Suprapubic skin (tissue), 4 donors: ENCODE results near the gene KRTAP5-5. TPM values are rescaled to one million over a fixed set of nuclear protein-coding genes. Genes with fewer than 3 reads are reported as not detected.
"Not testable (repeated sequence)": the region's sequence is repeated elsewhere in the genome, so short reads cannot be mapped to it uniquely, and the experiment has no call there.

Experiments used
- DNase-seq, 2 donors: peaks; one replicate each; pipeline ENCODE4 v3.0.0-alpha.2; 2019; ENCODE audit warnings: low spot score in 2 of 2
- H3K27ac ChIP-seq: fragments of 200-600 bp; sonication (generic); one replicate; pipeline ENCODE4 v1.5.1; 2019
- H3K27me3 ChIP-seq: fragments of 200-600 bp; sonication (generic); one replicate; pipeline ENCODE4 v1.5.1; 2019
- H3K36me3 ChIP-seq: fragments of 200-600 bp; sonication (generic); one replicate; pipeline ENCODE4 v1.5.1; 2019
- H3K4me1 ChIP-seq: fragments of 200-600 bp; sonication (generic); one replicate; pipeline ENCODE4 v1.5.1; 2019
- H3K4me3 ChIP-seq: fragments of 200-600 bp; sonication (generic); one replicate; pipeline ENCODE4 v1.5.1; 2019; ENCODE audit warnings: mild to moderate bottlenecking
- H3K9me3 ChIP-seq: fragments of 200-600 bp; sonication (generic); one replicate; pipeline ENCODE4 v1.5.1; 2019
- EP300 ChIP-seq: sonication (generic); formaldehyde crosslinking; IDR thresholded peaks from one replicate; pipeline ENCODE4 v1.6.1; 2017; ENCODE audit warnings: antibody characterized with exemption
- POLR2A ChIP-seq, 2 donors: fragments of 450-650 bp; IDR thresholded peaks; one replicate each; pipeline ENCODE4 v1.6.1; 2017; ENCODE audit warnings: antibody characterized with exemption in 2 of 2, mild to moderate bottlenecking in 2 of 2, moderate library complexity in 2 of 2
- POLR2AphosphoS5 ChIP-seq, 3 donors: sonication (generic); formaldehyde crosslinking; IDR thresholded peaks; one replicate each; pipeline ENCODE4 v1.6.1; 2017; ENCODE audit warnings: antibody characterized with exemption in 3 of 3
- WGBS: methylation state at CpG from one replicate; pipeline ENCODE4 v1.1.5; 2018; 5-methylcytosine and 5-hydroxymethylcytosine counted together
- total RNA-seq, 4 donors: library from RNA; depleted of rRNA; stranded (reverse); fragments of >200 nt; gene quantifications; one replicate each; pipeline ENCODE4 v1.1.0, GENCODE V29; 2016
- TF ChIP-seq, protein P1 (sequence below), 2 donors: fragments of 200-600 bp in 1 of 2; fragments of 450-650 bp in 1 of 2; sonication (generic) in 1 of 2; IDR thresholded peaks; one replicate each; pipeline ENCODE4 v1.5.1; 2016 to 2019; ENCODE audit warnings: antibody characterized with exemption in 2 of 2, mild to moderate bottlenecking in 1 of 2, moderate library complexity in 1 of 2

Gene KRTAP5-5
- total RNA-seq, 4 donors from 2014 or later: 0.79 to 2.7 (median 1.2) TPM; not detected in 1

- 47% methylated on average over 10 of the region's 21 CpGs for WGBS
- DNase-seq: no peak
- no peaks in the 10 kb centered on the region for H3K9me3 ChIP-seq
- H3K36me3 ChIP-seq: no peaks in the 10 kb centered on the region
- TF ChIP-seq EP300 (no peak), POLR2AphosphoS5 (IDR thresholded peaks at IDR 0.05) (no peak), POLR2A (IDR thresholded peaks at IDR 0.05) (no peak)
- TF ChIP-seq, protein P1, sequence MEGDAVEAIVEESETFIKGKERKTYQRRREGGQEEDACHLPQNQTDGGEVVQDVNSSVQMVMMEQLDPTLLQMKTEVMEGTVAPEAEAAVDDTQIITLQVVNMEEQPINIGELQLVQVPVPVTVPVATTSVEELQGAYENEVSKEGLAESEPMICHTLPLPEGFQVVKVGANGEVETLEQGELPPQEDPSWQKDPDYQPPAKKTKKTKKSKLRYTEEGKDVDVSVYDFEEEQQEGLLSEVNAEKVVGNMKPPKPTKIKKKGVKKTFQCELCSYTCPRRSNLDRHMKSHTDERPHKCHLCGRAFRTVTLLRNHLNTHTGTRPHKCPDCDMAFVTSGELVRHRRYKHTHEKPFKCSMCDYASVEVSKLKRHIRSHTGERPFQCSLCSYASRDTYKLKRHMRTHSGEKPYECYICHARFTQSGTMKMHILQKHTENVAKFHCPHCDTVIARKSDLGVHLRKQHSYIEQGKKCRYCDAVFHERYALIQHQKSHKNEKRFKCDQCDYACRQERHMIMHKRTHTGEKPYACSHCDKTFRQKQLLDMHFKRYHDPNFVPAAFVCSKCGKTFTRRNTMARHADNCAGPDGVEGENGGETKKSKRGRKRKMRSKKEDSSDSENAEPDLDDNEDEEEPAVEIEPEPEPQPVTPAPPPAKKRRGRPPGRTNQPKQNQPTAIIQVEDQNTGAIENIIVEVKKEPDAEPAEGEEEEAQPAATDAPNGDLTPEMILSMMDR (IDR thresholded peaks at IDR 0.05): no peak
- no peak overlapping the region for H3K4me3 ChIP-seq
- no peak overlapping the region for H3K27ac ChIP-seq
- peaks cover 50% of the 10 kb centered on the region for H3K27me3 ChIP-seq
- no peaks in the 10 kb centered on the region for H3K4me1 ChIP-seq
Measured at GRCh38 chr11:1669546-1670218, 40.1 kb downstream of the KRTAP5-5 start.

- 95% methylated on average over 1 of the region's 1 CpG for WGBS
- H3K27me3 ChIP-seq: peaks cover 53% of the 10 kb centered on the region
Measured at GRCh38 chr11:1670457-1670856, 40.9 kb downstream of the KRTAP5-5 start.

GRCh38 chr11:1670905-1671371 is 41.4 kb downstream of the KRTAP5-5 start:
- WGBS: 86% methylated on average over 11 of the region's 11 CpGs

More at GRCh38 chr11:1670457-1670856, 40.9 kb downstream of the KRTAP5-5 start:
- not testable (repeated sequence) for H3K4me1 ChIP-seq, DNase-seq, H3K36me3 ChIP-seq, H3K9me3 ChIP-seq, H3K27ac ChIP-seq, H3K4me3 ChIP-seq

DNA sequence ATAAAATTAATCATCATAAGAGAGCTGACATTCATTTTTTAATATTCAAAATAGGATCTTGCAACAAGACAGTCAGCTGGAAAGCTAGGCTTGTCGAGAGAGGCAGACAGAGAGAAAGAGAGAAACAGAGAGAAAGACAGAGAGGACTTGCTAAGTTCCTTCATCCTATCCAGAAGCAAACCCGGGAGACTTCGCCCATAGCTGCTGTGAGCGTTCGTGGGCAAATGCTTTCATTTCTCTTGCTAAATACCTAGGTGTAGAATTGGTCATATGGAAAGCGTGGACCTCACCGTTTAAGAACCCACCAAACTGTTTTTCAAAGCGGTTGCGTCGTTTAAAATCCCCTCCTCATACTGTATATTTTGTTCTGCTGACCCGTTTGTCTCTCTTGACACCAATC is 42.1 kb downstream of the KRTAP5-5 start:
- Histone ChIP-seq H3K4me1 (no peaks in the 10 kb centered on the region), H3K27me3 (peaks cover 58% of the 10 kb centered on the region), H3K27ac (no peak overlapping the region), H3K4me3 (no peak overlapping the region), H3K9me3 (no peaks in the 10 kb centered on the region), H3K36me3 (no peaks in the 10 kb centered on the region)
- TF ChIP-seq POLR2A (IDR thresholded peaks at IDR 0.05) (no peak), EP300 (no peak), POLR2AphosphoS5 (IDR thresholded peaks at IDR 0.05) (no peak)
- TF ChIP-seq, protein P1 (IDR thresholded peaks at IDR 0.05): no peak
- no peak for DNase-seq
- WGBS: 66% methylated on average over 11 of the region's 11 CpGs

More at GRCh38 chr11:1670905-1671371, 41.4 kb downstream of the KRTAP5-5 start:
- no peak overlapping the region for H3K4me3 ChIP-seq
- H3K36me3 ChIP-seq: no peaks in the 10 kb centered on the region
- no peaks in the 10 kb centered on the region for H3K4me1 ChIP-seq
- TF ChIP-seq POLR2A (IDR thresholded peaks at IDR 0.05) (no peak), EP300 (no peak), POLR2AphosphoS5 (IDR thresholded peaks at IDR 0.05) (no peak)
- TF ChIP-seq, protein P1 (IDR thresholded peaks at IDR 0.05): no peak
- H3K27ac ChIP-seq: no peak overlapping the region
- H3K9me3 ChIP-seq: no peaks in the 10 kb centered on the region
- H3K27me3 ChIP-seq: peaks cover 53% of the 10 kb centered on the region
- no peak for DNase-seq

DNA sequence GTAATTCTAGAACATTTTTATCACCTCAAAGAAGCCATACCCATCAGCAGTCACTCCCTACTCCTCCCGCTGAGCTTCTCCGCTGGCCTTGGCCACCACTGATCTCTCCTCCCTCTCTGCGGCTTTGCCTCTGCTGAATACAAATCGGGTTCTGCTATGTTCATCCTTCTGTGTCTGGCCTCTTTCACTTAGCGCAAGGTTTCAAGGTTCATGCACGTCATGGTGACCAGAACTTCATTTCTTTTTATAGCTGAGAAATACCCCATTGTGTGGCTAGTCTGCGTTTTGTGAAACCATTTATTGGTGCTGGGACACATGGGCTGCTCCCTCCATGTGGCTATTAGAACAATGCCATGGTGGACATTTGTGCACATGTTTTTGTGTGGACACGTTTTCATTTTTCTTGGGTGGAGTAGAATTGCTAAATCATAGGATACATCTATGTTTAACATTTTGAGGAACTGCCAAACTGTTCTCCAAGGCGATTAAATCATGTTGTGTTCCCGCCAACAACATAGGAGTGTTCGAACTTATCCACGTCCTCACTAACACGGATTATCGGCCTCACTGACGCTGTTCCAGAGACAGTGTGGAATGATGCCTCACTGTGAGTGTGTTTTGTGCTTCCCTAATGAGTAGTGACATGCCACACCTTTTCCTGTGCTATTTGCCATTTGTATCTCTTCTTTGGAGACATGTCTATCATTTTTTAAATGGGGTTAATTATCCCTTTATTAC is 43.2 kb downstream of the KRTAP5-5 start:
- Histone ChIP-seq H3K9me3 (no peaks in the 10 kb centered on the region), H3K27me3 (peaks cover 62% of the 10 kb centered on the region), H3K27ac (no peak overlapping the region), H3K36me3 (no peaks in the 10 kb centered on the region), H3K4me3 (no peak overlapping the region), H3K4me1 (no peaks in the 10 kb centered on the region)
- 61% methylated on average over 15 of the region's 15 CpGs for WGBS
- no peak for DNase-seq
- TF ChIP-seq, protein P1 (IDR thresholded peaks at IDR 0.05): no peak
- TF ChIP-seq EP300 (no peak), POLR2A (IDR thresholded peaks at IDR 0.05) (no peak), POLR2AphosphoS5 (IDR thresholded peaks at IDR 0.05) (no peak)
